SK-N-SH treated with all-trans-retinoic acid at 6 μM for 48 hours (cell line): ENCODE results near the gene HLCS.

Experiments used
- PATZ1 ChIP-seq: fragments of 250-450 bp; sonication (Bioruptor Pico); IDR thresholded peaks from 2 replicates; pipeline ENCODE4 v1.8.0; 2020; ENCODE audit warnings: mild to moderate bottlenecking, moderate library complexity, borderline replicate concordance
- TSHZ2 ChIP-seq: fragments of 250-450 bp; sonication (Bioruptor Pico); IDR thresholded peaks from 2 replicates; pipeline ENCODE4 v1.5.0; 2020; ENCODE audit warnings: mild to moderate bottlenecking, moderate library complexity
- ZC3H10 ChIP-seq: fragments of 250-450 bp; sonication (Bioruptor Pico); IDR thresholded peaks from 2 replicates; pipeline ENCODE4 v1.5.1; 2021; ENCODE audit warnings: mild to moderate bottlenecking, moderate library complexity

- no peak for TF ChIP-seq ZC3H10 (CRISPR knock-in tag)
- no peak for TF ChIP-seq TSHZ2 (CRISPR knock-in tag)
- no peak for TF ChIP-seq PATZ1 (CRISPR knock-in tag)
Observed at GRCh38 chr21:36753556-36753955, 212.9 kb downstream of the HLCS start.
